Activated B cell treated with CpG ODN at 0.5 μM for 24 hours (primary cell): Measurements from ENCODE around the gene NFIL3. TPM values are rescaled to one million over a fixed set of nuclear protein-coding genes. Genes with fewer than 3 reads are reported as not detected.

Source experiments
- ATAC-seq: fragments of 200-7000 bp; cut with Tn5 transposase; one replicate; pipeline ENCODE4 v1.10.0; 2021; ENCODE audit warnings: low read depth, mild to moderate bottlenecking, moderate library complexity
- CTCF ChIA-PET: fragments of 350-600 bp; sonication (Branson Sonifier 250); formaldehyde crosslinking; loops from one replicate; lab custom pipeline; 2021; ENCODE audit warnings: antibody characterized with exemption; lab: Charles Lee
- POLR2A ChIA-PET: fragments of 350-600 bp; sonication (Branson Sonifier 250); formaldehyde crosslinking; loops from one replicate; lab custom pipeline; 2021; ENCODE audit warnings: antibody characterized with exemption; lab: Charles Lee
- DNase-seq: peaks from one replicate; pipeline ENCODE4 v3.0.0; 2022
- H3K27ac Mint-ChIP-seq: one replicate; pipeline ENCODE4 v1.8.0; 2020; ENCODE audit warnings: mixed read lengths
- H3K27me3 Mint-ChIP-seq: one replicate; pipeline ENCODE4 v1.8.0; 2021; ENCODE audit warnings: mixed read lengths
- H3K36me3 Mint-ChIP-seq: one replicate; pipeline ENCODE4 v1.8.0; 2021; ENCODE audit warnings: low read depth, mixed read lengths
- H3K4me1 Mint-ChIP-seq: one replicate; pipeline ENCODE4 v1.8.0; 2021; ENCODE audit warnings: mixed read lengths
- H3K4me3 Mint-ChIP-seq: one replicate; pipeline ENCODE4 v1.8.0; 2020; ENCODE audit warnings: mild to moderate bottlenecking, mixed read lengths
- H3K9me3 Mint-ChIP-seq: one replicate; pipeline ENCODE4 v1.8.0; 2020; ENCODE audit warnings: mixed read lengths
- intact Hi-C: fragments of 100-400 bp; cut with micrococcal nuclease; formaldehyde crosslinking; loops from one replicate; pipeline ENCODE4 v1.15.1; 2024
- total RNA-seq: library from RNA; stranded (reverse); gene quantifications from 2 replicates; pipeline ENCODE4 v1.2.3, GENCODE V29; 2022
- TF ChIP-seq, protein P1 (sequence below): fragments of 200-600 bp; IDR thresholded peaks from one replicate; pipeline ENCODE4 v1.8.0; 2022; ENCODE audit warnings: antibody characterized with exemption, mild to moderate bottlenecking

The NFIL3 gene
- total RNA-seq, 1 donor from 2014 or later = 3.1 TPM

DNA sequence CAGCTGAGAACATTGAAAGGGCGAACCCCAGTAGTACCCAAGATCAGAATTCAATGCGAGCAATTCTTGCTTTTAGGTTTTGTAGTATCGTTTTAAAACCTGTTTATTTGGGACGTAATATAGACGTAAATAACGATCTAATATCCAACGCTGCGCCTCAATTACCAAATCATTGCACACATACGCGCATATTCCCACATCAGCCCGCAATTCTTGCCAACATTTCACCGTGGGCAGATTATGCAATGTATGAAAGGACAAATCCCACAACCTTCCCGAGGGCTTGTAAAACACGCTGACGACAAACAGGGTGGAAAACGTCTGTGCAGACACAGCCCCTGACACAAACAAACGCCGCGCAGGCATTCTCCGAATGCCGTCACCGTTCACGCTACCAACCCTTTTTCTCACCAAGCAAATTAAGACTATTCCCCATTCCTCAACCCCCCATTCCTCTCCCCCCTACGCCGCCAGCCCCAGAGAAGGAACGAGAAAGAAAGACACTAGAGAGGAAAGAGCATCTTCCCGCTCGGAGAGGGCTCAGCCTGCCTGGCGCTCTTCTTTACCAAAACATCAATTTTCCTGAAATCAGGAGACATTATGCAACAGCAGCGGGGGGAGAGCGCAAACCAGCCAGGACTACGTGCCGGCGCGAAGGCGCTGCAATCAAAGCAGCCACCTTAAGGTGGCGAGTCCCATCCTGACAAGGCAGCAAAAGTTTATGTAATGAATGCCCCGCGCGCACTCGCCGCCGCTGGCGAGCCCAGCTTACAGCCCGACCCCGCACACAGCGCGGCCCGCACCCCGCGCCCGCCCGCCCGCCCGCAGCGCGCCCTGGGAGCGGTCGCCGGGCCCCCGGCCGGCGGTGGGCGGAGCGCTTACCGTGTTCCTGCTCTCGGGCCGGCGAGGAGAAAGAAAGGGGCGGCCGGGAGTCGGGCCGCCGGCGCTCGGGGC lies 597 bp downstream of the NFIL3 start:
- intact Hi-C loops = loop anchor here (2.0 to 10.0 kb wide), 5 partner anchors 261 to 1818 kb away; partner anchors contain the start of gene GADD45G
- ChIA-PET CTCF (interaction anchor here (0.7 to 8.4 kb wide), 4 partner anchors 62 to 515 kb away, joined by 3 to 154 read pairs (median 8); partner anchors contain the start of gene AUH), POLR2A (interaction anchor here (1.0 to 1.2 kb wide), 3 partner anchors 62 to 508 kb away, joined by 4 read pairs; partner anchors contain the start of gene AUH)
- H3K4me3 Mint-ChIP-seq = peak overlapping the region; percentile 93
- peaks cover 32% of the 10 kb centered on the region for H3K27me3 Mint-ChIP-seq
- peaks cover 38% of the 10 kb centered on the region for H3K4me1 Mint-ChIP-seq
- peak overlapping the region; percentile 80 for H3K27ac Mint-ChIP-seq
- TF ChIP-seq, protein P1, sequence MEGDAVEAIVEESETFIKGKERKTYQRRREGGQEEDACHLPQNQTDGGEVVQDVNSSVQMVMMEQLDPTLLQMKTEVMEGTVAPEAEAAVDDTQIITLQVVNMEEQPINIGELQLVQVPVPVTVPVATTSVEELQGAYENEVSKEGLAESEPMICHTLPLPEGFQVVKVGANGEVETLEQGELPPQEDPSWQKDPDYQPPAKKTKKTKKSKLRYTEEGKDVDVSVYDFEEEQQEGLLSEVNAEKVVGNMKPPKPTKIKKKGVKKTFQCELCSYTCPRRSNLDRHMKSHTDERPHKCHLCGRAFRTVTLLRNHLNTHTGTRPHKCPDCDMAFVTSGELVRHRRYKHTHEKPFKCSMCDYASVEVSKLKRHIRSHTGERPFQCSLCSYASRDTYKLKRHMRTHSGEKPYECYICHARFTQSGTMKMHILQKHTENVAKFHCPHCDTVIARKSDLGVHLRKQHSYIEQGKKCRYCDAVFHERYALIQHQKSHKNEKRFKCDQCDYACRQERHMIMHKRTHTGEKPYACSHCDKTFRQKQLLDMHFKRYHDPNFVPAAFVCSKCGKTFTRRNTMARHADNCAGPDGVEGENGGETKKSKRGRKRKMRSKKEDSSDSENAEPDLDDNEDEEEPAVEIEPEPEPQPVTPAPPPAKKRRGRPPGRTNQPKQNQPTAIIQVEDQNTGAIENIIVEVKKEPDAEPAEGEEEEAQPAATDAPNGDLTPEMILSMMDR = no peak
- H3K36me3 Mint-ChIP-seq = peaks cover 3% of the 10 kb centered on the region
- H3K9me3 Mint-ChIP-seq = no peaks in the 10 kb centered on the region
- DNase-seq = peak; percentile 62
- peak; percentile 49 for ATAC-seq

- peaks cover 35% of the 10 kb centered on the region for H3K27me3 Mint-ChIP-seq
- TF ChIP-seq, protein P1 = no peak
- no peak overlapping the region for H3K27ac Mint-ChIP-seq
- peaks cover 3% of the 10 kb centered on the region for H3K36me3 Mint-ChIP-seq
- intact Hi-C loops = loop anchor here (2.0 to 10.0 kb wide), 5 partner anchors 260 to 1817 kb away; partner anchors contain the start of gene GADD45G
- CTCF ChIA-PET = no interaction called here
- POLR2A ChIA-PET = interaction anchor here (0.7 kb wide), 1 partner anchor 16 kb away, joined by 4 read pairs; no protein-coding TSS in a partner anchor
- no peak for DNase-seq
- no peaks in the 10 kb centered on the region for H3K9me3 Mint-ChIP-seq
- H3K4me1 Mint-ChIP-seq = peaks cover 38% of the 10 kb centered on the region
- H3K4me3 Mint-ChIP-seq = peak overlapping the region; percentile 93
- no peak for ATAC-seq
These were observed 1.5 kb downstream of the NFIL3 start for GRCh38 chr9:91421971-91422757.

GRCh38 chr9:91421128-91421765 lies 2.4 kb downstream of the NFIL3 start:
- Mint-ChIP-seq H3K9me3 (no peaks in the 10 kb centered on the region), H3K27ac (no peak overlapping the region), H3K4me3 (peak overlapping the region; percentile 36), H3K36me3 (peaks cover 3% of the 10 kb centered on the region), H3K27me3 (peaks cover 33% of the 10 kb centered on the region), H3K4me1 (peaks cover 37% of the 10 kb centered on the region)
- ChIA-PET CTCF (no interaction called here), POLR2A (interaction anchor here (0.7 kb wide), 1 partner anchor 15 kb away, joined by 4 read pairs; no protein-coding TSS in a partner anchor)
- DNase-seq (no peak), ATAC-seq (no peak)
- TF ChIP-seq, protein P1 = no peak
- intact Hi-C loops = loop anchor here (5.0 to 10.0 kb wide), 4 partner anchors 259 to 1276 kb away; no protein-coding TSS in a partner anchor

GRCh38 chr9:91420501-91421127 lies 3.0 kb downstream of the NFIL3 start:
- peaks cover 30% of the 10 kb centered on the region for H3K27me3 Mint-ChIP-seq
- DNase-seq (no peak), ATAC-seq (no peak)
- H3K36me3 Mint-ChIP-seq = peaks cover 3% of the 10 kb centered on the region
- intact Hi-C loops = loop anchor here (5.0 to 10.0 kb wide), 4 partner anchors 258 to 1276 kb away; no protein-coding TSS in a partner anchor
- ChIA-PET CTCF (no interaction called here), POLR2A (no interaction called here)
- peak overlapping the region; percentile 28 for H3K4me3 Mint-ChIP-seq
- H3K27ac Mint-ChIP-seq = no peak overlapping the region
- TF ChIP-seq, protein P1 = no peak
- H3K9me3 Mint-ChIP-seq = no peaks in the 10 kb centered on the region
- H3K4me1 Mint-ChIP-seq = peaks cover 34% of the 10 kb centered on the region
